Measurements from ENCODE around the gene OTUD7B. TPM values are rescaled to one million over a fixed set of nuclear protein-coding genes. Genes with fewer than 3 reads are reported as not detected.

The OTUD7B gene
- 5.9 and 11.2 TPM in 2 replicates for total RNA-seq

DNA sequence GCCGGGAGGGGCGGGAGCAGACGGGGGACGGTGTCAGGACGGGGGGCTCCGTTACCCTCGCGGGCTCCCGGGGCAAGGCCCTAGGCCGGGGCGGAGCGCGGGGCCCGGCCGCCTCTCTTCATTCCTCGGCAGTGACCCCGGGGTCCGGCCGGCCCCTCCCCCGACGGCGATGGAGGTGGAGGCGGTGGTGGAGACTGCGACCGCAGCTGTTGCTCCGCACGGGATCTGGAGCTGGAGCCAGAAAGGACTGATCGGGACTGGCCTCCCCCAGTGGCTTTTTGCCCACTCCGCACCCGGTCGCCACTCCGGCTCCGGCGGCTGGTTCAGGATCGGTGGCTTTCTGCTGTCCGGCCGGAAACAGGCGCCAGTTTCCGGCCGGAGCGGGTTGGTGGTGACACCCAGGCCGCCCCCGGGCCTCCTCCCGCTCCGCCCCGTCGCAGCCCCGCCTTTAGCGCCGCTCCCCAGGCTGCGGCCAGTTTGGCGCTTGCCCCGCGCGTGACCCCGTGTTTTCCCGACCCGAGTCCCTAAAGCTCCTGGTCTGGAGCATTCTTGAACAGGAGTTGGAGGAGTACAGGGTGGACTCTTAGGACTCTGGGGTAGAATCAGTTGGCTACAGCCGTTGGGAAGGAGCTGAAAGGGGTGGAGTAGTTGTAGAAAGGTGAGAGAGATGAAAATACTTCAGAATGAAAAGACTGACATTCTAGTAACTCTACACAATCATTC, at the start of gene OTUD7B:
Gene OTUD7B, minus strand, starts transcription at position 334 of the 723 bp plus-strand sequence. CDS start 33,216 bp downstream, outside the sequence.

DNA sequence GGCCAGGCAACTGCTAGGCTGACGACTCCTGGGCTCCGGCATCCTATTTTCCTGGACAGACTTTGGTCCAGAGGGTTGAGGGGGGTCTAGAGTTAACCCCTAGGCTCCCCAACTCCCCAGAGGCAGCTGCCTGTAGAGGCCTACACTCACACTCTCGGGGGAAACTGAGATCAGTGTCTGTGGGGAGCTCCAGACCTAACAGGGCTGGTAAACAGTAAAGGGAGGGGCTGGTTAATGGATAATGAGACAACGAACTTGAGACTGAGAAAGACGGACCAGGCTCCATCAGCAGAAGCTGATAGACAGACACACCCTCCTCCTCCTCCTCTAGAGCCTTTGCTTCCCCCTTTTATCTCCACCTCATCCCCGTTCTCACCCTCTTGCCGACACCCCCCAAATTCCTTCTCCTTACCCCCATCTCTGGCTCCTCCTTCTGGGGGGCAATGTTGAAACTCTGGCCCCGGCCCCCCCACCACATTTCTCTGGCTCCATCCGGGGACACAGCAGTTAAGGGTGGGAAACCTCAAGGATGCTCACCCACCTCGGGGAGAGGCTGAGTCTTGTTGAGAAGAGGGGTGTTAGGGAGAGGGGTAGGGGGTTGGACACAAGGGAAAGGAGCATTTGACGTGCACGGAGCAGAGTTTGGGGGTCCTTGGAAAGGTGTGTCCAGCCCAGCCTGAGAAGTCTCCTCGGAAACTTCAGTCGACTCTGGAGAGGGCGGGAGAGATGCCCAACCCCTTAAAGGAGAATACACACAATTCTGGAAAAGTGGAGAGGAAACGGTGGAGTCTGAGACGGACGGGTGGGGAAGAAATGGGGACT, 74.1 kb downstream of the OTUD7B start, which contains the start of gene MTMR11:
Gene MTMR11, minus strand, starts transcription at position 710 of the 822 bp plus-strand sequence. Its CDS starts 232 bp downstream, at position 478.

DNA sequence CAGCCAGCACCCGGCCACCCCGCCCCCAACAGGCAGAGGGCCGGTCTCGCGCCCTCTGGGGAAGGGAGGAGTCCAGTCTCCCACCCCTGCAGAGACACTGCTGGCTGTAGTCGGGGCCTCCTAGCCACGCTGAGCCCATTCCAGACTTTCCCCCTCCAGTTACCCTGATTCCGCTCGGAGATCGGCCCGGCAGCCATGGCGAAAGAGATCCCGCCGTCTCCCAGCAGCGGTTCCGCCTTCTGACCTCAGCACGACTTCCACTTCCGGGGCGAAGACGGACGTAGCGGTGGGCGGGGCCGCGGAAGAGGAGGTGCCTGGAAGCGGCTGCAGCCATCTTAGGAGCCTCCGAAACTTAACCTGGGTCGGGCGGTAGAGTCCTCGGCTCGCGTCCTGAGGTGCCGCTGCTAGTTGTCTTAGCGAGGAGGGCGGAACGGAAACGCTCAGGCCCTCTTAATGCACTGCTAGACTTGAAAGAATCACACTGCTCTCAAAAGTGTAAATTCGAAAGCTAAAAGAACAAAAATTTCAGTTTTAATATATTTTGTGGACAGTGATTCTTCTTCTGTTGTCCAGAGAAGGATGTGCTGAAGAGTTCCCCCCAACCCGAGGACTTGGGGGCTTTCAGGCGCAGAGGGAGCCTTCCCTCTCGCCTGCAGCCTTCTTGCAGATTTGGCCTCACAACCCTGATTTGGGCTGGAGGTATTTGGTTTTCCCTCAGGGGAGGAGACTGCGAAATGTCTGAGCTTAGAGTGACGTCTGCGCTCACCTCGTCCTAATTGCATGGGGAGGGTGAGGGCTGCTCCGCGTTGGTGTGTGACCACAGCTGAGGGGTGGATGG, 82.7 kb downstream of the OTUD7B start, which contains the start of gene SF3B4:
Gene SF3B4, minus strand, starts transcription at position 241 of the 838 bp plus-strand sequence. Its CDS starts 44 bp downstream, at position 197.

DNA sequence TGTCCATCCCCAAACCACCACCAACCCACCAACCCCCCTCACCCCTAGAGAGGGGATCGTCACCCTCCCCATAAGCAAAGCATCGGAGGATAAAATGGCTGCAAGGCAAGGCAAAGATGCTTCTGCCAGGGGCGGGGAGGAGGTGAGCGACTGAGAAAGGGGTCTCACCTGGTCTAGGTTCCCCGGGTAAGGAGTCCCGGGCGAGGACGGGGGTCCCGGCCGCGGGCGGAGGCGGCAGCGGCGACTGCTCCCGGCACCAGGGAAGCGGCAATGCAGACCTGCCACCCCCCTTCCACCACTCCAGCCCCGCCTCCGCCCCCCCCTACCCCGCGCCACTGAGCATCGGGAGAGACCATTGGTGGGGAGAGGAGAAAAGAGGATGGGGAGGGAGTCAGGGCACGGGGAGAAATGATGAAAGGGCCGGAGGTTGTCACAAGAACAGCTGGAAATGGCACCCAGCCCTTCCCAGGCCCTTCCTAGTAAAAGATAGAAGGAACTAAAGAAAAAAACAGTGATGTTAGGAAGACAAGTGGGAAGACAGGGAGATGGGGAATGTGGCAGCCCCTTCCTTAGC, 92.9 kb downstream of the OTUD7B start, which contains the start of gene SV2A:
Gene SV2A, minus strand, starts transcription at position 274 of the 574 bp plus-strand sequence. CDS start 4,004 bp downstream, outside the sequence.

DNA sequence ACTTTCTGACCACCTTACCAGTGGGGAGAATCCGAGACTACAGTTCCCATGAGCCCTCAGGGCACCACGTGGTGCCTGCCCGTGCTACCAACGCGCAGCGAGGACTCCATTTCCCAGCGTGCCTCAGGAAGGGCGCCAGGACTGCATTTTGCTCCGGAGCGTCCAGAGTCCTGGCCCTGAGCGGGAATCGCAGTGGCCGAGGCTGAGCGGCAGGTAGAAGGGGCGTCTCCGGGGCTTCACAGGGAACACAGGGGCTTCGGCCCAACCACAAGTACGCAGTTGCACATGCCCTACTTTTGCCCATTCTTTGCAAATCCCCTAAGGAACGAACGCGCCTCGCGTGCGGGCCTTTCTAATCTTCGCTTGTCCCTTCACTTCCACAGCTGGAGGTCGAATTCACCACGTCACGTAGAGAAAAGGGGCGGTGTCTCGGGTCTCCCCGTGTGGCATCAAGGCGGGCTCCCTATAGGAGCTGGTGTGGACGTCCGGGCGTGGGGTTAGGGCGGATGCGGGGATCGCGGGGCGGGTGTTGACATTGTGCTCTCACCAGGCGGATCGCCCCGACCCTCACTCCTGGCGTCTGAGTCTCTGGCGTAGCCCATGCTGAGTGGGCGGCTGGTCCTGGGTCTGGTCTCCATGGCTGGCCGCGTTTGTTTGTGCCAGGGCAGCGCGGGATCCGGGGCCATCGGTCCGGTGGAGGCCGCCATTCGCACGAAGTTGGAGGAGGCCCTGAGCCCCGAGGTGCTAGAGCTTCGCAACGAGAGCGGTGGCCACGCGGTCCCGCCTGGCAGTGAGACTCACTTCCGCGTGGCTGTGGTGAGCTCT, 110.9 kb downstream of the OTUD7B start, which contains the start of gene BOLA1:
Gene BOLA1, plus strand, starts transcription at position 109 of the 825 bp plus-strand sequence. Its CDS starts 492 bp downstream, at position 601.

Other genes starting within 250 kb of the OTUD7B start
- gene FCGR1A, start 228.0 kb downstream of the OTUD7B start, total RNA-seq: not detected in 2 replicates
- gene BOLA1, start 111.2 kb downstream of the OTUD7B start, total RNA-seq: 26.9 and 28.8 TPM in 2 replicates
- gene SV2A, start 92.9 kb downstream of the OTUD7B start, total RNA-seq: 8.6 and 11.2 TPM in 2 replicates
- 22.4 and 23.5 TPM in 2 replicates for gene SF3B4, start 82.9 kb downstream of the OTUD7B start, total RNA-seq
- 9.6 and 20.4 TPM in 2 replicates for gene MTMR11, start 73.8 kb downstream of the OTUD7B start, total RNA-seq
- gene VPS45, start 57.0 kb upstream of the OTUD7B start, total RNA-seq: 18.5 and 19.9 TPM in 2 replicates
- 73.7 and 75.3 TPM in 2 replicates for gene PLEKHO1, start 139.2 kb upstream of the OTUD7B start, total RNA-seq
- 6.5 and 20.9 TPM in 2 replicates for gene ANP32E, start 225.4 kb upstream of the OTUD7B start, total RNA-seq
- gene CA14, start 247.0 kb upstream of the OTUD7B start, total RNA-seq: not detected in 2 replicates

All from mesangial cell (primary cell).